ENCODE measurements around the gene RAB11A.

- TF ChIP-seq POLR2A (IDR thresholded peaks at IDR 0.05) (no peak), CTCF (IDR thresholded peaks at IDR 0.05) (peak in 3 of 6 experiments; percentile 19 to 29 (median 21))
Measured at GRCh38 chr15:65836665-65837064, 32.6 kb upstream of the RAB11A start.

Data from Peyer's patch (tissue), 4 donors.